IMR-90 (cell line): ENCODE results near the gene EFHD2.

Experiments
- FOS ChIP-seq: fragments of 150-350 bp; IDR thresholded peaks from 2 replicates; pipeline ENCODE4 v1.6.1; 2016; ENCODE audit warnings: low read depth, low read length
- MAZ ChIP-seq: IDR thresholded peaks from 2 replicates; pipeline ENCODE4 v1.6.1; 2012; ENCODE audit warnings: low read depth, mild to moderate bottlenecking, low read length, improper control_type of control experiment, moderate library complexity, borderline replicate concordance
- RAD21 ChIP-seq: IDR thresholded peaks from 2 replicates; pipeline ENCODE4 v1.6.1; 2012; ENCODE audit warnings: low read length, improper control_type of control experiment
- RCOR1 ChIP-seq: IDR thresholded peaks from 2 replicates; pipeline ENCODE4 v1.6.1; 2012; ENCODE audit warnings: mild to moderate bottlenecking, low read length, improper control_type of control experiment; ENCODE audit not compliant: insufficient replicate concordance
- SMC3 ChIP-seq: fragments of 150-350 bp; IDR thresholded peaks from 2 replicates; pipeline ENCODE4 v1.6.1; 2016; ENCODE audit warnings: low read depth, mild to moderate bottlenecking, antibody characterized with exemption, low read length, moderate library complexity
- TF ChIP-seq, protein P1 (sequence below): conservative IDR thresholded peaks from 2 replicates; pipeline ENCODE4 v1.5.1; 2012; ENCODE audit warnings: mild to moderate bottlenecking, low read depth, low read length, improper control_type of control experiment
- TF ChIP-seq, protein P2 (sequence below): fragments of 150-350 bp; IDR thresholded peaks from 2 replicates; pipeline ENCODE4 v1.6.1; 2016; ENCODE audit warnings: low read depth, mild to moderate bottlenecking, low read length, moderate library complexity, borderline replicate concordance

GRCh38 chr1:15429701-15430149 lies 20.0 kb downstream of the EFHD2 start:
- TF ChIP-seq SMC3 (no peak), MAZ (no peak), RAD21 (no peak), RCOR1 (no peak), FOS (peak; percentile 43)
- TF ChIP-seq, protein P1, sequence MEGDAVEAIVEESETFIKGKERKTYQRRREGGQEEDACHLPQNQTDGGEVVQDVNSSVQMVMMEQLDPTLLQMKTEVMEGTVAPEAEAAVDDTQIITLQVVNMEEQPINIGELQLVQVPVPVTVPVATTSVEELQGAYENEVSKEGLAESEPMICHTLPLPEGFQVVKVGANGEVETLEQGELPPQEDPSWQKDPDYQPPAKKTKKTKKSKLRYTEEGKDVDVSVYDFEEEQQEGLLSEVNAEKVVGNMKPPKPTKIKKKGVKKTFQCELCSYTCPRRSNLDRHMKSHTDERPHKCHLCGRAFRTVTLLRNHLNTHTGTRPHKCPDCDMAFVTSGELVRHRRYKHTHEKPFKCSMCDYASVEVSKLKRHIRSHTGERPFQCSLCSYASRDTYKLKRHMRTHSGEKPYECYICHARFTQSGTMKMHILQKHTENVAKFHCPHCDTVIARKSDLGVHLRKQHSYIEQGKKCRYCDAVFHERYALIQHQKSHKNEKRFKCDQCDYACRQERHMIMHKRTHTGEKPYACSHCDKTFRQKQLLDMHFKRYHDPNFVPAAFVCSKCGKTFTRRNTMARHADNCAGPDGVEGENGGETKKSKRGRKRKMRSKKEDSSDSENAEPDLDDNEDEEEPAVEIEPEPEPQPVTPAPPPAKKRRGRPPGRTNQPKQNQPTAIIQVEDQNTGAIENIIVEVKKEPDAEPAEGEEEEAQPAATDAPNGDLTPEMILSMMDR, result no peak
- TF ChIP-seq, protein P2, sequence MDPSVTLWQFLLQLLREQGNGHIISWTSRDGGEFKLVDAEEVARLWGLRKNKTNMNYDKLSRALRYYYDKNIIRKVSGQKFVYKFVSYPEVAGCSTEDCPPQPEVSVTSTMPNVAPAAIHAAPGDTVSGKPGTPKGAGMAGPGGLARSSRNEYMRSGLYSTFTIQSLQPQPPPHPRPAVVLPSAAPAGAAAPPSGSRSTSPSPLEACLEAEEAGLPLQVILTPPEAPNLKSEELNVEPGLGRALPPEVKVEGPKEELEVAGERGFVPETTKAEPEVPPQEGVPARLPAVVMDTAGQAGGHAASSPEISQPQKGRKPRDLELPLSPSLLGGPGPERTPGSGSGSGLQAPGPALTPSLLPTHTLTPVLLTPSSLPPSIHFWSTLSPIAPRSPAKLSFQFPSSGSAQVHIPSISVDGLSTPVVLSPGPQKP, result no peak
